Uterus (tissue), 2 donors: ENCODE results near the gene RFX2.

ENCODE experiments used
- POLR2A ChIP-seq, 2 donors: fragments of 450-650 bp; IDR thresholded peaks; one replicate each; pipeline ENCODE4 v1.6.1; 2016; ENCODE audit warnings: antibody characterized with exemption in 2 of 2, mild to moderate bottlenecking in 1 of 2, moderate library complexity in 1 of 2
- TF ChIP-seq, protein P1 (sequence below), 4 experiments: fragments of 200-600 bp in 2 of 4; fragments of 450-650 bp in 2 of 4; sonication (generic) in 2 of 4; IDR thresholded peaks; one replicate each; pipeline ENCODE4 v1.5.1; 2016 to 2019; ENCODE audit warnings: antibody characterized with exemption in 4 of 4, mild to moderate bottlenecking in 2 of 4, moderate library complexity in 1 of 4

DNA sequence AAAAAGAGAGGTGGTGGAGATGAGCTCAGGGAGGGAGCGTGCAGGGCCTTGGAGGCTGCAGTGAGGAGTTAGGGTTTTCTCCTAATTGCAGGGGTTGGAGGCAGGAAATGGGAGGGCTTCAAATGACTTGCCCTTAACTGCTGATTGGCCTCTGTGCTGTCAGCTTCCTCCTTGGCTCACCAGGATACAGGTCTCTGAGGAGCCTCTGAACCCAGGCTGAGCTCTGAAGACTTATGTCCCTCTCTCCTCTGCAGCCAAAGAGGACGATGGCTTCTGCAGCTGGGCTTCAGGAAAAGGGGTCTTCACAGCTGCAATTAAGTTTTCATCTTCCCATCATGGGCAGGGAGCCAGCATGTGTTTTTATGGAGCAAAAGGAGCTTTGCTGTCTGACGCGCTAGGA lies 125.7 kb downstream of the RFX2 start:
- TF ChIP-seq, protein P1, sequence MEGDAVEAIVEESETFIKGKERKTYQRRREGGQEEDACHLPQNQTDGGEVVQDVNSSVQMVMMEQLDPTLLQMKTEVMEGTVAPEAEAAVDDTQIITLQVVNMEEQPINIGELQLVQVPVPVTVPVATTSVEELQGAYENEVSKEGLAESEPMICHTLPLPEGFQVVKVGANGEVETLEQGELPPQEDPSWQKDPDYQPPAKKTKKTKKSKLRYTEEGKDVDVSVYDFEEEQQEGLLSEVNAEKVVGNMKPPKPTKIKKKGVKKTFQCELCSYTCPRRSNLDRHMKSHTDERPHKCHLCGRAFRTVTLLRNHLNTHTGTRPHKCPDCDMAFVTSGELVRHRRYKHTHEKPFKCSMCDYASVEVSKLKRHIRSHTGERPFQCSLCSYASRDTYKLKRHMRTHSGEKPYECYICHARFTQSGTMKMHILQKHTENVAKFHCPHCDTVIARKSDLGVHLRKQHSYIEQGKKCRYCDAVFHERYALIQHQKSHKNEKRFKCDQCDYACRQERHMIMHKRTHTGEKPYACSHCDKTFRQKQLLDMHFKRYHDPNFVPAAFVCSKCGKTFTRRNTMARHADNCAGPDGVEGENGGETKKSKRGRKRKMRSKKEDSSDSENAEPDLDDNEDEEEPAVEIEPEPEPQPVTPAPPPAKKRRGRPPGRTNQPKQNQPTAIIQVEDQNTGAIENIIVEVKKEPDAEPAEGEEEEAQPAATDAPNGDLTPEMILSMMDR (IDR thresholded peaks at IDR 0.05), result no peak
- TF ChIP-seq POLR2A (IDR thresholded peaks at IDR 0.05), result no peak
